NCI-H2227 (cell line): ENCODE measurements around the gene SLC35F5.
"Not testable (repeated sequence)": the region's sequence is repeated elsewhere in the genome, so short reads cannot be mapped to it uniquely, and the experiment has no call there.

Source experiments
- DNase-seq: peaks from one replicate; lab custom pipeline; 2025; ENCODE audit not compliant: unreplicated experiment; lab: John Stamatoyannopoulos, UW

Gene SLC35F5

GRCh38 chr2:113756355-113757137 lies at the start of gene SLC35F5:
Gene SLC35F5 (minus strand): TSS chr2:113756642. CDS start chr2:113756409, 233 bp downstream.
- peak; percentile 95 for DNase-seq

- no peak for DNase-seq
Measured at GRCh38 chr2:113799375-113799774, 42.9 kb upstream of the SLC35F5 start.

GRCh38 chr2:113797237-113797636 lies 40.8 kb upstream of the SLC35F5 start:
- no peak for DNase-seq

- no peak for DNase-seq
Measured at GRCh38 chr2:113796592-113797175, 40.2 kb upstream of the SLC35F5 start.

GRCh38 chr2:113795405-113795920 lies 39.0 kb upstream of the SLC35F5 start:
- no peak for DNase-seq

GRCh38 chr2:113791697-113792590 lies 35.5 kb upstream of the SLC35F5 start:
- DNase-seq: no peak

- DNase-seq: no peak
Measured at GRCh38 chr2:113784823-113785744, 28.6 kb upstream of the SLC35F5 start.

GRCh38 chr2:113780472-113780871 lies 24.0 kb upstream of the SLC35F5 start:
- no peak for DNase-seq

- no peak for DNase-seq
Measured at GRCh38 chr2:113777371-113777770, 20.9 kb upstream of the SLC35F5 start.

GRCh38 chr2:113776949-113777348 lies 20.5 kb upstream of the SLC35F5 start:
- no peak for DNase-seq

- DNase-seq: not testable (repeated sequence)
Measured at GRCh38 chr2:113774616-113775015, 18.2 kb upstream of the SLC35F5 start.

GRCh38 chr2:113770929-113771328 lies 14.5 kb upstream of the SLC35F5 start:
- DNase-seq: no peak

- no peak for DNase-seq
Measured at GRCh38 chr2:113769555-113769954, 13.1 kb upstream of the SLC35F5 start.

- no peak for DNase-seq
Measured at GRCh38 chr2:113768770-113769169, 12.3 kb upstream of the SLC35F5 start.

- no peak for DNase-seq
Measured at GRCh38 chr2:113767811-113768460, 11.5 kb upstream of the SLC35F5 start.

GRCh38 chr2:113765276-113765675 lies 8.8 kb upstream of the SLC35F5 start:
- DNase-seq: no peak

- DNase-seq: no peak
Measured at GRCh38 chr2:113762377-113763118, 6.1 kb upstream of the SLC35F5 start.

GRCh38 chr2:113760400-113760799 lies 4.0 kb upstream of the SLC35F5 start:
- no peak for DNase-seq

- DNase-seq: peak; percentile 67
Measured at GRCh38 chr2:113757138-113757657, 756 bp upstream of the SLC35F5 start.
